Naive B cell (primary cell): ENCODE measurements around the gene PFDN5. TPM values are rescaled to one million over a fixed set of nuclear protein-coding genes. Genes with fewer than 3 reads are reported as not detected.
"Not testable (repeated sequence)": the region's sequence is repeated elsewhere in the genome, so short reads cannot be mapped to it uniquely, and the experiment has no call there.

Experiments used
- ATAC-seq, 2 donors: fragments of 150-1000 bp; cut with Tn5 transposase; 2 replicates each; pipeline ENCODE4 v1.10.0; 2021; ENCODE audit warnings: low read depth in 2 of 2, mild to moderate bottlenecking in 2 of 2, moderate library complexity in 2 of 2
- DNase-seq: peaks from one replicate; pipeline ENCODE4 v3.0.0; 2022
- H3K27ac Mint-ChIP-seq, 6 donors: one replicate each; pipeline ENCODE4 v1.8.0; 2020 to 2022; ENCODE audit warnings: mild to moderate bottlenecking in 6 of 6, mixed read lengths in 6 of 6, moderate library complexity in 5 of 6, inconsistent platforms in 2 of 6
- H3K27me3 Mint-ChIP-seq, 3 donors: one replicate each; pipeline ENCODE4 v1.8.0; 2021 to 2022; ENCODE audit warnings: mixed read lengths in 3 of 3, mild to moderate bottlenecking in 1 of 3
- H3K36me3 Mint-ChIP-seq, 2 donors: one replicate each; pipeline ENCODE4 v1.8.0; 2020 to 2022; ENCODE audit warnings: mixed read lengths in 2 of 2, inconsistent platforms in 1 of 2, mild to moderate bottlenecking in 1 of 2
- H3K4me1 Mint-ChIP-seq, 3 donors: one replicate each; pipeline ENCODE4 v1.8.0; 2020 to 2022; ENCODE audit warnings: mixed read lengths in 3 of 3, inconsistent platforms in 1 of 3, mild to moderate bottlenecking in 1 of 3, moderate library complexity in 1 of 3
- H3K4me3 Mint-ChIP-seq, 8 donors: one replicate each; pipeline ENCODE4 v1.8.0; 2020 to 2022; ENCODE audit warnings: mild to moderate bottlenecking in 8 of 8, mixed read lengths in 8 of 8, moderate library complexity in 8 of 8, inconsistent platforms in 2 of 8
- H3K9me3 Mint-ChIP-seq, 7 donors: one replicate each; pipeline ENCODE4 v1.8.0; 2020 to 2022; ENCODE audit warnings: mixed read lengths in 7 of 7, mild to moderate bottlenecking in 5 of 7, inconsistent platforms in 2 of 7, moderate library complexity in 1 of 7
- polyA plus RNA-seq, 6 donors: library from polyadenylated mRNA; unstranded; fragments of 300-500 nt; fragmentation: Illumina TruSeq; gene quantifications; one replicate each; pipeline ENCODE4 v1.2.3, GENCODE V29; 2021; ENCODE audit warnings: low read depth in 6 of 6

The PFDN5 gene
- polyA plus RNA-seq, 6 donors from 2014 or later = 1,564 to 1,943 (median 1,771) TPM

GRCh38 chr12:53324779-53325510 is 29.6 kb downstream of the PFDN5 start:
- Mint-ChIP-seq H3K36me3 (peaks cover 0 to 4% of the 10 kb centered on the region in 2 donors), H3K4me3 (peak overlapping the region; percentile 85 to 99 (median 94)), H3K27ac (peak overlapping the region; percentile 93 to 99 (median 97)), H3K4me1 (peaks cover 31 to 47% (median 43%) of the 10 kb centered on the region in 3 donors), H3K9me3 (no peaks in the 10 kb centered on the region), H3K27me3 (peaks cover 8 to 23% (median 18%) of the 10 kb centered on the region in 3 donors)
- ATAC-seq (peak; percentile 58), DNase-seq (peak; percentile 81)

- Mint-ChIP-seq H3K36me3 (peaks cover 0 to 4% of the 10 kb centered on the region in 2 donors), H3K9me3 (no peaks in the 10 kb centered on the region), H3K27me3 (peaks cover 8 to 24% (median 23%) of the 10 kb centered on the region in 3 donors), H3K4me3 (peak overlapping the region; percentile 85 to 99 (median 92)), H3K4me1 (peaks cover 25 to 42% (median 37%) of the 10 kb centered on the region in 3 donors), H3K27ac (peak overlapping the region in 1 of 6 donors; percentile 93)
- no peak for DNase-seq
- no peak for ATAC-seq
Measured at GRCh38 chr12:53325511-53326061, 30.2 kb downstream of the PFDN5 start.

- H3K9me3 Mint-ChIP-seq = no peaks in the 10 kb centered on the region
- H3K4me1 Mint-ChIP-seq = peaks cover 16 to 31% (median 26%) of the 10 kb centered on the region in 3 donors
- no peak for ATAC-seq
- H3K4me3 Mint-ChIP-seq = peak overlapping the region; percentile 79 to 91 (median 87)
- H3K36me3 Mint-ChIP-seq = no peaks in the 10 kb centered on the region
- H3K27ac Mint-ChIP-seq = peak overlapping the region in 2 of 6 donors; percentile 24 to 82
- peaks cover 8 to 28% (median 24%) of the 10 kb centered on the region in 3 donors for H3K27me3 Mint-ChIP-seq
- DNase-seq = no peak
Measured at GRCh38 chr12:53326460-53327185, 31.3 kb downstream of the PFDN5 start.

- Mint-ChIP-seq H3K27ac (peak overlapping the region in 1 of 6 donors; percentile 63), H3K9me3 (no peaks in the 10 kb centered on the region), H3K27me3 (peaks cover 8 to 37% (median 33%) of the 10 kb centered on the region in 3 donors), H3K36me3 (no peaks in the 10 kb centered on the region), H3K4me3 (peak overlapping the region in 6 of 8 donors; percentile 2 to 89 (median 74)), H3K4me1 (peaks cover 16 to 27% (median 24%) of the 10 kb centered on the region in 3 donors)
- DNase-seq (no peak), ATAC-seq (no peak)
Measured at GRCh38 chr12:53327435-53328042, 32.2 kb downstream of the PFDN5 start.

GRCh38 chr12:53328043-53328435 is 32.7 kb downstream of the PFDN5 start:
- Mint-ChIP-seq H3K9me3 (no peaks in the 10 kb centered on the region), H3K4me3 (peak overlapping the region in 1 of 8 donors; percentile 37), H3K4me1 (peaks cover 16 to 24% (median 23%) of the 10 kb centered on the region in 3 donors), H3K27ac (no peak overlapping the region), H3K27me3 (peaks cover 8 to 39% (median 37%) of the 10 kb centered on the region in 3 donors), H3K36me3 (no peaks in the 10 kb centered on the region)
- DNase-seq (no peak), ATAC-seq (no peak)

- Mint-ChIP-seq H3K4me1 (peaks cover 5 to 11% (median 11%) of the 10 kb centered on the region in 3 donors), H3K36me3 (no peaks in the 10 kb centered on the region), H3K9me3 (no peaks in the 10 kb centered on the region), H3K27me3 (peaks cover 16 to 64% (median 62%) of the 10 kb centered on the region in 3 donors), H3K27ac (no peak overlapping the region), H3K4me3 (no peak overlapping the region)
- DNase-seq (no peak), ATAC-seq (no peak)
Measured at GRCh38 chr12:53330671-53331070, 35.3 kb downstream of the PFDN5 start.

- not testable (repeated sequence) for H3K9me3 Mint-ChIP-seq, H3K4me3 Mint-ChIP-seq, DNase-seq, ATAC-seq, H3K36me3 Mint-ChIP-seq
- H3K27me3 Mint-ChIP-seq = peaks cover 24 to 79% (median 76%) of the 10 kb centered on the region in 3 donors
- H3K27ac Mint-ChIP-seq = peak overlapping the region in 1 of 6 donors; percentile 17
- peaks cover 11 to 14% (median 12%) of the 10 kb centered on the region in 3 donors for H3K4me1 Mint-ChIP-seq
Measured at GRCh38 chr12:53332339-53332738, 37.0 kb downstream of the PFDN5 start.

GRCh38 chr12:53332744-53333143 is 37.4 kb downstream of the PFDN5 start:
- peaks cover 23 to 79% (median 76%) of the 10 kb centered on the region in 3 donors for H3K27me3 Mint-ChIP-seq
- H3K36me3 Mint-ChIP-seq = peaks cover 2 to 4% of the 10 kb centered on the region in 2 donors

GRCh38 chr12:53333289-53333688 is 37.9 kb downstream of the PFDN5 start:
- DNase-seq = no peak
- no peak for ATAC-seq
- Mint-ChIP-seq H3K4me3 (no peak overlapping the region), H3K4me1 (peaks cover 12 to 18% (median 15%) of the 10 kb centered on the region in 3 donors), H3K27ac (peak overlapping the region in 1 of 6 donors; percentile 42), H3K36me3 (peaks cover 5 to 8% of the 10 kb centered on the region in 2 donors), H3K27me3 (peaks cover 28 to 83% (median 78%) of the 10 kb centered on the region in 3 donors), H3K9me3 (no peaks in the 10 kb centered on the region)

More at GRCh38 chr12:53332744-53333143, 37.4 kb downstream of the PFDN5 start:
- H3K9me3 Mint-ChIP-seq = no peaks in the 10 kb centered on the region
- H3K4me1 Mint-ChIP-seq = peaks cover 10 to 13% (median 10%) of the 10 kb centered on the region in 3 donors
- no peak for ATAC-seq
- H3K4me3 Mint-ChIP-seq = no peak overlapping the region
- H3K27ac Mint-ChIP-seq = no peak overlapping the region
- no peak for DNase-seq

- Mint-ChIP-seq H3K9me3 (no peaks in the 10 kb centered on the region), H3K4me3 (no peak overlapping the region), H3K4me1 (peaks cover 12 to 20% (median 17%) of the 10 kb centered on the region in 3 donors), H3K36me3 (peaks cover 5 to 8% of the 10 kb centered on the region in 2 donors), H3K27ac (no peak overlapping the region), H3K27me3 (peaks cover 31 to 83% (median 79%) of the 10 kb centered on the region in 3 donors)
- ATAC-seq = no peak
- DNase-seq = no peak
Measured at GRCh38 chr12:53333845-53334244, 38.5 kb downstream of the PFDN5 start.

GRCh38 chr12:53334822-53335221 is 39.5 kb downstream of the PFDN5 start:
- Mint-ChIP-seq H3K27me3 (peaks cover 29 to 79% (median 70%) of the 10 kb centered on the region in 3 donors), H3K27ac (peak overlapping the region in 2 of 6 donors; percentile 17 to 86)

GRCh38 chr12:53336181-53336681 is 40.9 kb downstream of the PFDN5 start, which contains the start of gene SP7:
SP7 (minus strand) TSS chr12:53336354; CDS start chr12:53335646, 708 bp downstream.
- H3K27ac Mint-ChIP-seq = peak within 1 kb of the TSS; percentile 53 to 97 (median 82)
- peaks cover 12 to 20% (median 17%) of the 10 kb centered on the region in 3 donors for H3K4me1 Mint-ChIP-seq
- no peaks in the 10 kb centered on the region for H3K9me3 Mint-ChIP-seq
- H3K4me3 Mint-ChIP-seq = peak within 1 kb of the TSS in 2 of 8 donors; percentile 21 to 47
- DNase-seq (peak; percentile 53), ATAC-seq (peak; percentile 95 to 96)
- peaks cover 5 to 8% of the 10 kb centered on the region in 2 donors for H3K36me3 Mint-ChIP-seq
- H3K27me3 Mint-ChIP-seq = peaks cover 38 to 79% (median 78%) of the 10 kb centered on the region in 3 donors

More at GRCh38 chr12:53334822-53335221, 39.5 kb downstream of the PFDN5 start:
- no peak for ATAC-seq
- no peak for DNase-seq
- Mint-ChIP-seq H3K4me3 (no peak overlapping the region), H3K4me1 (peaks cover 12 to 20% (median 17%) of the 10 kb centered on the region in 3 donors), H3K9me3 (no peaks in the 10 kb centered on the region), H3K36me3 (peaks cover 5 to 8% of the 10 kb centered on the region in 2 donors)
